Mesothelial cell of epicardium (in vitro differentiated cells): ENCODE results near the gene TSTD2. TPM values are rescaled to one million over a fixed set of nuclear protein-coding genes. Genes with fewer than 3 reads are reported as not detected.
A peak's percentile ranks its signal among the peaks of the same experiment; 100 is the strongest.
"Not testable (repeated sequence)": the region's sequence is repeated elsewhere in the genome, so short reads cannot be mapped to it uniquely, and the experiment has no call there.

Experiments
- DNase-seq, 2 experiments: peaks; one replicate each; pipeline ENCODE4 v3.0.0; 2021; ENCODE audit warnings: low spot score in 2 of 2; ENCODE audit not compliant: unreplicated experiment in 2 of 2
- H3K27ac Mint-ChIP-seq: 2 replicates; pipeline ENCODE4 v1.8.0; 2021; ENCODE audit warnings: mixed read lengths
- H3K27me3 Mint-ChIP-seq: 2 replicates; pipeline ENCODE4 v1.8.0; 2021; ENCODE audit warnings: low read depth, mixed read lengths
- H3K36me3 Mint-ChIP-seq: 2 replicates; pipeline ENCODE4 v1.8.0; 2021; ENCODE audit warnings: mixed read lengths
- H3K4me1 Mint-ChIP-seq: 2 replicates; pipeline ENCODE4 v1.8.0; 2021; ENCODE audit warnings: mixed read lengths
- H3K4me3 Mint-ChIP-seq: 2 replicates; pipeline ENCODE4 v1.8.0; 2021; ENCODE audit warnings: mild to moderate bottlenecking, moderate library complexity, mixed read lengths
- H3K9me3 Mint-ChIP-seq: 2 replicates; pipeline ENCODE4 v1.8.0; 2021; ENCODE audit warnings: mixed read lengths
- total RNA-seq: library from RNA; stranded (reverse); gene quantifications from 3 replicates; pipeline ENCODE4 v1.2.1, GENCODE V29; 2021
- TF ChIP-seq, protein P1 (sequence below): fragments of 200-600 bp; sonication (generic); IDR thresholded peaks from one replicate; pipeline ENCODE4 v1.5.0; 2021; ENCODE audit warnings: antibody characterized with exemption; ENCODE audit not compliant: unreplicated experiment

Gene TSTD2
- total RNA-seq, 1 donor from 2014 or later: 37.9 TPM

DNA sequence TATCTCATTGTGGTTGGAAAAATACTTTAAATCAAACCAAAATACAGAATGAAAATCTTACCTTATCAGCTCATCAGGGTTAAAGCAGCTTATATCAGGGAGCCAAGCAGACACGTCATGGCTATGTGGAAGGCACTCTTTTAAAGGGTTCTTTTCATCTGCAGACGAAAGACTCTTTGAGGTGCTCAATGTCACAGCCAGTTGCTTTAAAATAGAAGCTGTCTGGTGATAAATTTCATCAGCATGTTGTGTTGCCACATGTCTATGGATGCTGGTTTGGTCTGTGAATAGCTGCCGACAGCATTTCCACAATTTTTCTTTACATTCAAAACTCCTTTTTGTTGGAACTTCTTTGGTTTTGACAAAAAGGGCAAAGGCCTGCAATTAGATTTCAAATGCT is 7.5 kb downstream of the TSTD2 start:
- DNase-seq: no peak
- Mint-ChIP-seq H3K9me3 (peaks cover 22% of the 10 kb centered on the region), H3K36me3 (peaks cover 45% of the 10 kb centered on the region), H3K4me1 (peaks cover 7% of the 10 kb centered on the region), H3K27ac (no peak overlapping the region), H3K4me3 (no peak overlapping the region), H3K27me3 (no peaks in the 10 kb centered on the region)
- TF ChIP-seq, protein P1, sequence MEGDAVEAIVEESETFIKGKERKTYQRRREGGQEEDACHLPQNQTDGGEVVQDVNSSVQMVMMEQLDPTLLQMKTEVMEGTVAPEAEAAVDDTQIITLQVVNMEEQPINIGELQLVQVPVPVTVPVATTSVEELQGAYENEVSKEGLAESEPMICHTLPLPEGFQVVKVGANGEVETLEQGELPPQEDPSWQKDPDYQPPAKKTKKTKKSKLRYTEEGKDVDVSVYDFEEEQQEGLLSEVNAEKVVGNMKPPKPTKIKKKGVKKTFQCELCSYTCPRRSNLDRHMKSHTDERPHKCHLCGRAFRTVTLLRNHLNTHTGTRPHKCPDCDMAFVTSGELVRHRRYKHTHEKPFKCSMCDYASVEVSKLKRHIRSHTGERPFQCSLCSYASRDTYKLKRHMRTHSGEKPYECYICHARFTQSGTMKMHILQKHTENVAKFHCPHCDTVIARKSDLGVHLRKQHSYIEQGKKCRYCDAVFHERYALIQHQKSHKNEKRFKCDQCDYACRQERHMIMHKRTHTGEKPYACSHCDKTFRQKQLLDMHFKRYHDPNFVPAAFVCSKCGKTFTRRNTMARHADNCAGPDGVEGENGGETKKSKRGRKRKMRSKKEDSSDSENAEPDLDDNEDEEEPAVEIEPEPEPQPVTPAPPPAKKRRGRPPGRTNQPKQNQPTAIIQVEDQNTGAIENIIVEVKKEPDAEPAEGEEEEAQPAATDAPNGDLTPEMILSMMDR: no peak

- Mint-ChIP-seq H3K27ac (no peak overlapping the region), H3K27me3 (no peaks in the 10 kb centered on the region), H3K9me3 (peaks cover 29% of the 10 kb centered on the region), H3K4me1 (peaks cover 2% of the 10 kb centered on the region), H3K4me3 (no peak overlapping the region), H3K36me3 (peaks cover 58% of the 10 kb centered on the region)
- no peak for DNase-seq
- TF ChIP-seq, protein P1: no peak
Measured at GRCh38 chr9:97623946-97624345, 9.2 kb downstream of the TSTD2 start.

GRCh38 chr9:97622483-97622882 is 10.7 kb downstream of the TSTD2 start:
- not testable (repeated sequence) for H3K27ac Mint-ChIP-seq, H3K27me3 Mint-ChIP-seq, H3K4me1 Mint-ChIP-seq, DNase-seq, H3K4me3 Mint-ChIP-seq
- Mint-ChIP-seq H3K9me3 (peaks cover 29% of the 10 kb centered on the region), H3K36me3 (peaks cover 72% of the 10 kb centered on the region)

GRCh38 chr9:97620063-97620462 is 13.1 kb downstream of the TSTD2 start:
- H3K9me3 Mint-ChIP-seq: peaks cover 29% of the 10 kb centered on the region
- not testable (repeated sequence) for DNase-seq, H3K4me1 Mint-ChIP-seq, H3K27ac Mint-ChIP-seq, H3K27me3 Mint-ChIP-seq, H3K4me3 Mint-ChIP-seq
- peaks cover 73% of the 10 kb centered on the region for H3K36me3 Mint-ChIP-seq

- Mint-ChIP-seq H3K36me3 (peaks cover 58% of the 10 kb centered on the region), H3K9me3 (peaks cover 24% of the 10 kb centered on the region), H3K4me3 (no peak overlapping the region), H3K27ac (no peak overlapping the region), H3K4me1 (no peaks in the 10 kb centered on the region), H3K27me3 (no peaks in the 10 kb centered on the region)
- no peak for DNase-seq
- TF ChIP-seq, protein P1: no peak
Measured at GRCh38 chr9:97617939-97618416, 15.2 kb downstream of the TSTD2 start.

- H3K36me3 Mint-ChIP-seq: peaks cover 42% of the 10 kb centered on the region
- no peaks in the 10 kb centered on the region for H3K4me1 Mint-ChIP-seq
- no peaks in the 10 kb centered on the region for H3K27me3 Mint-ChIP-seq
- TF ChIP-seq, protein P1: peak; percentile 88
- H3K4me3 Mint-ChIP-seq: no peak overlapping the region
- DNase-seq: peak in 1 of 2 experiments; percentile 60
- no peak overlapping the region for H3K27ac Mint-ChIP-seq
- peaks cover 6% of the 10 kb centered on the region for H3K9me3 Mint-ChIP-seq
Measured at GRCh38 chr9:97615439-97616072, 17.6 kb downstream of the TSTD2 start.
